GM12878 (cell line): ENCODE measurements around the gene SEC61A1.

Experiments used
- EP300 ChIP-seq, 2 experiments: fragments of 150-350 bp in 1 of 2; IDR thresholded peaks; 2 replicates each; pipeline ENCODE4 v1.6.1; 2011 to 2012; ENCODE audit warnings: low read depth in 2 of 2, low read length in 2 of 2, borderline replicate concordance in 1 of 2, improper control_type of control experiment in 1 of 2, inconsistent platforms in 1 of 2; ENCODE audit not compliant: control insufficient read depth in 1 of 2
- POLR2A ChIP-seq: IDR thresholded peaks from 2 replicates; pipeline ENCODE4 v1.6.1; 2011; ENCODE audit warnings: low read depth, mild to moderate bottlenecking, low read length
- ZBED1 ChIP-seq: IDR thresholded peaks from 2 replicates; pipeline ENCODE4 v1.6.1; 2016; ENCODE audit warnings: borderline replicate concordance

- no peak for TF ChIP-seq ZBED1
- TF ChIP-seq EP300 (IDR thresholded peaks at IDR 0.05; ENCODE audit: borderline replicate concordance in 1 of 2, control insufficient read depth in 1 of 2, low read depth in 2 of 2, low read length in 2 of 2): no peak
- TF ChIP-seq POLR2A: peak; percentile 55
These were observed 21.0 kb downstream of the SEC61A1 start for GRCh38 chr3:128073185-128073725.
